GM13977 (cell line): Measurements from ENCODE around the gene ARHGEF28.

ENCODE experiments used
- DNase-seq: peaks from one replicate; pipeline ENCODE4 v3.0.0; 2012; ENCODE audit warnings: low spot score
- CTCF ChIP-seq: IDR thresholded peaks from 2 replicates; pipeline ENCODE4 v1.5.1; 2012; ENCODE audit warnings: mild to moderate bottlenecking, control low read depth; ENCODE audit not compliant: insufficient read depth; ENCODE audit errors: extremely low read depth, missing control alignments
- in situ Hi-C: fragments of 300-500 bp; cut with MboI; formaldehyde crosslinking; loops from one replicate; pipeline ENCODE4 v1.12.0; 2022; ENCODE audit warnings: low sequenced_read_pairs, low pct_unique_long_range_greater_than_20kb, mixed read lengths, inconsistent platforms; ENCODE audit not compliant: unreplicated experiment

Gene ARHGEF28

GRCh38 chr5:73979321-73979720 is 353.3 kb downstream of the ARHGEF28 start:
- DNase-seq = no peak
- TF ChIP-seq CTCF = no peak
- in situ Hi-C loops = no loop called here

GRCh38 chr5:73981704-73982103 is 355.7 kb downstream of the ARHGEF28 start:
- TF ChIP-seq CTCF = no peak
- in situ Hi-C loops = no loop called here
- no peak for DNase-seq

GRCh38 chr5:73983644-73984043 is 357.6 kb downstream of the ARHGEF28 start:
- no peak for TF ChIP-seq CTCF
- no peak for DNase-seq
- in situ Hi-C loops = no loop called here

GRCh38 chr5:73985145-73985544 is 359.1 kb downstream of the ARHGEF28 start:
- no peak for DNase-seq

GRCh38 chr5:73986729-73987128 is 360.7 kb downstream of the ARHGEF28 start:
- in situ Hi-C loops = no loop called here
- TF ChIP-seq CTCF = no peak
- no peak for DNase-seq

More at GRCh38 chr5:73985145-73985544, 359.1 kb downstream of the ARHGEF28 start:
- in situ Hi-C loops = no loop called here
- TF ChIP-seq CTCF = no peak

- DNase-seq = no peak
- in situ Hi-C loops = no loop called here
- no peak for TF ChIP-seq CTCF
These were observed 361.9 kb downstream of the ARHGEF28 start for GRCh38 chr5:73987915-73988314.

- in situ Hi-C loops = no loop called here
- no peak for TF ChIP-seq CTCF
- DNase-seq = no peak
These were observed 364.0 kb downstream of the ARHGEF28 start for GRCh38 chr5:73989956-73990355.
